Glutamatergic neuron (in vitro differentiated cells): ENCODE measurements around the gene LEFTY1. TPM values are rescaled to one million over a fixed set of nuclear protein-coding genes. Genes with fewer than 3 reads are reported as not detected.

Experiments
- DNase-seq: peaks from one replicate; pipeline ENCODE4 v3.0.0; 2022
- H3K27ac Mint-ChIP-seq: one replicate; pipeline ENCODE4 v1.8.0; 2020; ENCODE audit warnings: mild to moderate bottlenecking, mixed read lengths, inconsistent platforms; ENCODE audit not compliant: unreplicated experiment
- H3K27me3 Mint-ChIP-seq: one replicate; pipeline ENCODE4 v1.8.0; 2020; ENCODE audit warnings: mild to moderate bottlenecking, moderate library complexity, mixed read lengths, inconsistent platforms; ENCODE audit not compliant: unreplicated experiment
- H3K36me3 Mint-ChIP-seq: one replicate; pipeline ENCODE4 v1.8.0; 2020; ENCODE audit warnings: mild to moderate bottlenecking, mixed read lengths, inconsistent platforms; ENCODE audit not compliant: unreplicated experiment
- H3K4me1 Mint-ChIP-seq: one replicate; pipeline ENCODE4 v1.8.0; 2020; ENCODE audit warnings: mild to moderate bottlenecking, low read depth, mixed read lengths, inconsistent platforms; ENCODE audit not compliant: unreplicated experiment
- H3K4me3 Mint-ChIP-seq: one replicate; pipeline ENCODE4 v1.8.0; 2020; ENCODE audit warnings: mild to moderate bottlenecking, mixed read lengths, inconsistent platforms; ENCODE audit not compliant: unreplicated experiment
- H3K9me3 Mint-ChIP-seq: one replicate; pipeline ENCODE4 v1.8.0; 2020; ENCODE audit warnings: mild to moderate bottlenecking, moderate library complexity, mixed read lengths, inconsistent platforms; ENCODE audit not compliant: unreplicated experiment
- total RNA-seq: library from RNA; stranded (reverse); fragmentation: NEBNext Ultra II Directional; extraction: Animal tissue kit (Norgen Biotek cat#: 25700); gene quantifications from one replicate; pipeline ENCODE4 v1.2.1, GENCODE V29; 2021; ENCODE audit not compliant: unreplicated experiment
- TF ChIP-seq, protein P1 (sequence below): fragments of 200-600 bp; sonication (generic); IDR thresholded peaks from one replicate; pipeline ENCODE4 v1.5.0; 2021; ENCODE audit not compliant: partially characterized antibody, unreplicated experiment

LEFTY1 gene
- total RNA-seq, 1 donor from 2014 or later, result 2.3 TPM

DNA sequence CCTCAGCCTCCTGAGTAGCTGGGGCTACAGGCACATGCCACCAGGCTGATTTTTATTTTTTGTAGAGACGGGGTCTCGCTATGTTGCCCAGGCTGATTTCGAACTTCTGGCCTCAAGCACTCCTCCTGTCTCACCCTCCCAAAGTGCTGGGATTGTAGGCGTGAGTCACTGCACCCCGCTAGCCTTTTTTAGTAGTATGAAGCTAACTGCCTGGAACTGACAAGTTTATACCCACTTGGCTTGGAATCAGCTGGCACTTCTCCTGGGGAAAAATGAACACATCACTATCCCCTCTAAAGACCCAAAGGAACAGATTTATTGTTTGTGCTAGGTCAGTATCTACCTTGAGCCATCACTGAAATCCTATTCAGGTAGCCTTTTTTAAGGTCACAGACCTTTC, 25.8 kb downstream of the LEFTY1 start:
- Mint-ChIP-seq H3K27me3 (peaks cover 2% of the 10 kb centered on the region), H3K4me1 (no peaks in the 10 kb centered on the region), H3K27ac (no peak overlapping the region), H3K9me3 (no peaks in the 10 kb centered on the region), H3K36me3 (no peaks in the 10 kb centered on the region), H3K4me3 (no peak overlapping the region)
- DNase-seq, result no peak
- TF ChIP-seq, protein P1, sequence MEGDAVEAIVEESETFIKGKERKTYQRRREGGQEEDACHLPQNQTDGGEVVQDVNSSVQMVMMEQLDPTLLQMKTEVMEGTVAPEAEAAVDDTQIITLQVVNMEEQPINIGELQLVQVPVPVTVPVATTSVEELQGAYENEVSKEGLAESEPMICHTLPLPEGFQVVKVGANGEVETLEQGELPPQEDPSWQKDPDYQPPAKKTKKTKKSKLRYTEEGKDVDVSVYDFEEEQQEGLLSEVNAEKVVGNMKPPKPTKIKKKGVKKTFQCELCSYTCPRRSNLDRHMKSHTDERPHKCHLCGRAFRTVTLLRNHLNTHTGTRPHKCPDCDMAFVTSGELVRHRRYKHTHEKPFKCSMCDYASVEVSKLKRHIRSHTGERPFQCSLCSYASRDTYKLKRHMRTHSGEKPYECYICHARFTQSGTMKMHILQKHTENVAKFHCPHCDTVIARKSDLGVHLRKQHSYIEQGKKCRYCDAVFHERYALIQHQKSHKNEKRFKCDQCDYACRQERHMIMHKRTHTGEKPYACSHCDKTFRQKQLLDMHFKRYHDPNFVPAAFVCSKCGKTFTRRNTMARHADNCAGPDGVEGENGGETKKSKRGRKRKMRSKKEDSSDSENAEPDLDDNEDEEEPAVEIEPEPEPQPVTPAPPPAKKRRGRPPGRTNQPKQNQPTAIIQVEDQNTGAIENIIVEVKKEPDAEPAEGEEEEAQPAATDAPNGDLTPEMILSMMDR, result no peak

- H3K4me1 Mint-ChIP-seq, result no peaks in the 10 kb centered on the region
- no peak for DNase-seq
- no peak overlapping the region for H3K27ac Mint-ChIP-seq
- TF ChIP-seq, protein P1, result no peak
- H3K27me3 Mint-ChIP-seq, result peaks cover 2% of the 10 kb centered on the region
- H3K36me3 Mint-ChIP-seq, result no peaks in the 10 kb centered on the region
- H3K9me3 Mint-ChIP-seq, result no peaks in the 10 kb centered on the region
- no peak overlapping the region for H3K4me3 Mint-ChIP-seq
Measured at GRCh38 chr1:225862581-225862950, 26.4 kb downstream of the LEFTY1 start.

DNA sequence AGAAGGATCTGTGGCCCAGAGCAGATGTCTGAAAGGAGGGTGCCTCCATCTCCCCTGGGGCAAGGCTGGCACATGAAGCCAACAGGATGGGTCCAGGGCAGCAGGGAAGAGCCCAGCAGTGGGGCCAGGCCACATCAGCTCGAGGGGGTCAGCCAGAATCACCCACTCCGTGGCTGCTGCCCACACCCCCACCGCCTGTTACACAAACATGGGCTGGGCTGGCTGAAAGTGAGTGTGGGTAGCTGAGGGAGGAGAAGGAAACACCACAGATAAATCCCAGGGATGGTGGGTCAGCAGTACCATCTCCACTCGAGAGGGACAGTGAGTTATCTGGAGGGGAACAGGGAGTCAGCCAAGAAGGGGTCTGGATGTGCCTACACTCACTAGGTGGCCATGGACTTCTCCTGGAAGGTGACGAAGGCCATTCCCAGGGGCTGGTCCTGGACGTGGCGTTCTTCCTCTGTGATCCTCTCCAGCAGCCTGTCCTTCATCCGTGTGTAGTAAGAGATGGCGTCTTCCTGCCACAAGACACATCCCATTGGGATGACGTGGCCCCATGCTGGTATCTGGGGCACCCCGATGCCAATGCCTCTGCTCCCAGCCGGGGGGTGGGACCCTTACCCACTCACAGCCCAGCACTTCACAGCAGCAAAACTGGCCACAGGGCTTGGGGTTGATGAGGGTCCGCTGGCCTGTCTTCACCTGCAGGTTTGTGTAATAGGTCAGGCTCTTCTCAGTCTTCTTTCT, 26.9 kb downstream of the LEFTY1 start:
- DNase-seq, result no peak
- Mint-ChIP-seq H3K36me3 (no peaks in the 10 kb centered on the region), H3K4me3 (no peak overlapping the region), H3K4me1 (no peaks in the 10 kb centered on the region), H3K27me3 (peaks cover 2% of the 10 kb centered on the region), H3K9me3 (no peaks in the 10 kb centered on the region), H3K27ac (no peak overlapping the region)
- TF ChIP-seq, protein P1, result no peak

DNA sequence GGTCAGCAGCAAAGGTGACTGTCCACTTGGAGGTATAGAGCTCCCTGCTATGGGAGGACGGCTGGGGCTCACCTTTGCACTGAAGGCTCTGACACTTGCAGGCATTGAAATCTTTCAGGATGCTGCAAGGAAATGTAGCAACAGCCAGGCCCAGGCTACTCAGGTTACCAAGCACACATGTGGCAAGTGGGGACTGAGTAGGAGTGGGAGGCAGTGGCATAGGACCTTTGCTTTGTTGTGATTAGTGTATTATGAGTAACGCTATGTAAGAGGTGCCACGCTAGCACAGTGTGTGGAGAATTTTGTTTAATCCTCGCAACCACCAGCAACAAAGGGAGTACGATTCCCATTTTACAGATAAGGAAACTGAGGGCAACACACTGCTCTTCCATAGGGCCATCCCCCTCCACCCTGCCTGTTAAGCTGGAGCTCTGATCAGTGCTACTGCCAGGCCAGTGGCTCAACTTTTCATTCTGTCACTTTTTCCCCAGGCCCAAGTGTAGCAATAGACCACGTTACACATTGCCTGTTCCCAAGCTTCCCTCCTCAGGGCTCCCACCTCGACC, 28.0 kb downstream of the LEFTY1 start:
- Mint-ChIP-seq H3K27me3 (peaks cover 2% of the 10 kb centered on the region), H3K27ac (no peak overlapping the region)

DNA sequence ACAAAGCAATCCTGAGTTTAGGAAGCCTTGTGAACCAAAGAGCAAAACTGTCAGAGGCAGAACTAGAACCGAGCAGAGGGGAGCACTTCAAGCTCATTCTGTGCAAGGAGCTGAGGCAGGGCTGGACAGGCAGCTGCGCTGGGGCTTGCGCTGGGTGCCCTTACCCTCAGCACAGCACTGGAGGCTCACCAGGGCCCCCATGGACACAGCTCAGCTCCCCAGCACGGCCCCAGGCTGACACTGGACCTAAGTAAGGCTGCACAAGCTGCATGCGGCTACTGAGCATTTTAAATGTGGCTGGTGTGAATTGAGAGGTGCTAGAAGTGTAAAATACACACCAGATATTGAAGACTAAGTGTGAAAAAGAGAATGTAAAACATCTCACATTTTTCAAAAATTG, 28.8 kb downstream of the LEFTY1 start:
- TF ChIP-seq, protein P1, result no peak
- Mint-ChIP-seq H3K9me3 (no peaks in the 10 kb centered on the region), H3K27me3 (peaks cover 2% of the 10 kb centered on the region), H3K4me1 (no peaks in the 10 kb centered on the region), H3K36me3 (no peaks in the 10 kb centered on the region), H3K4me3 (no peak overlapping the region), H3K27ac (no peak overlapping the region)
- DNase-seq, result no peak

More for the DNA sequence above, 28.0 kb downstream of the LEFTY1 start:
- no peaks in the 10 kb centered on the region for H3K4me1 Mint-ChIP-seq
- TF ChIP-seq, protein P1, result no peak
- no peaks in the 10 kb centered on the region for H3K36me3 Mint-ChIP-seq
- H3K4me3 Mint-ChIP-seq, result no peak overlapping the region
- no peak for DNase-seq
- no peaks in the 10 kb centered on the region for H3K9me3 Mint-ChIP-seq
